ENCODE results near the gene PRSS50. TPM values are rescaled to one million over a fixed set of nuclear protein-coding genes. Genes with fewer than 3 reads are reported as not detected.

Gene PRSS50
- total RNA-seq, 1 donor from 2014 or later, result not detected

DNA sequence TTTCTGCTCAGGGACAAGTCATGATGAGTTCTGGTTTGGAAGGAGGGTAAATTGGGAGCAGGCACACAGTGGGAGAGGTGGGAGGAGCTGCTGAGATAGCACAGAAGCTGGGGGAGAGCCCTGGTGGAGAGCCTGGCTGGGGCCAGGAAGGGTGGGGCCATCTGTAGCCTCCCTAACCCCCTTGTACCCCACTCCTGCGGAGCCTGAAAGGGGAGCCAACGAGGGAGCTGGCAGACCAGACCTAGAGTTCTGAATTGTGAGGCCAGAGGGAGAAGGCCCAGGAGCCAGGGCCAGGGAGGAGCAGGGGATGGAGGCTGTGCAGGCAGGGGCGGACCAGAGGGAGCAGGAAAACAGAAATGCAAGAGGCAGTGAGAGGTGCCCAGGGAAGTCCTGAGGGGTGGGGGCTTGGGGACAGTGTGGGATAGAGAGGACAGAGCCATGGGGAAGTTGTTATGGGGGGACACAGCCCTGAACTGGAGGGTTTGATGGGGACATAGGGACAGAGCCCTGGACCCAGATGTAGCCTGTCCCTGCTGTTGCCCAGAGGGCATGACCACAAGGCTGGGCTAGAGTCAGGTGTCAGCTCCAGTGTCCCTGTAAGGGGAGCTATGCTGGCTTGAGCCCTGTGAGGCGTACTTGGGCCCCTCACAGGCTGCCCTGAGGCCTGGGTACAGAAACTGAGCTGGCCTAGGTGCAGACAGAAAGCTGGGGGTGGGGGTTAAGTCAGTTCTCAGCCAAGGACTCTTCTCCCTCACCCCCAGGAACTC is 15.2 kb downstream of the PRSS50 start:
- TF ChIP-seq, protein P1, sequence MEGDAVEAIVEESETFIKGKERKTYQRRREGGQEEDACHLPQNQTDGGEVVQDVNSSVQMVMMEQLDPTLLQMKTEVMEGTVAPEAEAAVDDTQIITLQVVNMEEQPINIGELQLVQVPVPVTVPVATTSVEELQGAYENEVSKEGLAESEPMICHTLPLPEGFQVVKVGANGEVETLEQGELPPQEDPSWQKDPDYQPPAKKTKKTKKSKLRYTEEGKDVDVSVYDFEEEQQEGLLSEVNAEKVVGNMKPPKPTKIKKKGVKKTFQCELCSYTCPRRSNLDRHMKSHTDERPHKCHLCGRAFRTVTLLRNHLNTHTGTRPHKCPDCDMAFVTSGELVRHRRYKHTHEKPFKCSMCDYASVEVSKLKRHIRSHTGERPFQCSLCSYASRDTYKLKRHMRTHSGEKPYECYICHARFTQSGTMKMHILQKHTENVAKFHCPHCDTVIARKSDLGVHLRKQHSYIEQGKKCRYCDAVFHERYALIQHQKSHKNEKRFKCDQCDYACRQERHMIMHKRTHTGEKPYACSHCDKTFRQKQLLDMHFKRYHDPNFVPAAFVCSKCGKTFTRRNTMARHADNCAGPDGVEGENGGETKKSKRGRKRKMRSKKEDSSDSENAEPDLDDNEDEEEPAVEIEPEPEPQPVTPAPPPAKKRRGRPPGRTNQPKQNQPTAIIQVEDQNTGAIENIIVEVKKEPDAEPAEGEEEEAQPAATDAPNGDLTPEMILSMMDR (IDR thresholded peaks at IDR 0.05; ENCODE audit: insufficient read depth, low read length, severe bottlenecking), result no peak
- DNase-seq (ENCODE audit: low read depth) (no peak), FAIRE-seq (no peak)

DNA sequence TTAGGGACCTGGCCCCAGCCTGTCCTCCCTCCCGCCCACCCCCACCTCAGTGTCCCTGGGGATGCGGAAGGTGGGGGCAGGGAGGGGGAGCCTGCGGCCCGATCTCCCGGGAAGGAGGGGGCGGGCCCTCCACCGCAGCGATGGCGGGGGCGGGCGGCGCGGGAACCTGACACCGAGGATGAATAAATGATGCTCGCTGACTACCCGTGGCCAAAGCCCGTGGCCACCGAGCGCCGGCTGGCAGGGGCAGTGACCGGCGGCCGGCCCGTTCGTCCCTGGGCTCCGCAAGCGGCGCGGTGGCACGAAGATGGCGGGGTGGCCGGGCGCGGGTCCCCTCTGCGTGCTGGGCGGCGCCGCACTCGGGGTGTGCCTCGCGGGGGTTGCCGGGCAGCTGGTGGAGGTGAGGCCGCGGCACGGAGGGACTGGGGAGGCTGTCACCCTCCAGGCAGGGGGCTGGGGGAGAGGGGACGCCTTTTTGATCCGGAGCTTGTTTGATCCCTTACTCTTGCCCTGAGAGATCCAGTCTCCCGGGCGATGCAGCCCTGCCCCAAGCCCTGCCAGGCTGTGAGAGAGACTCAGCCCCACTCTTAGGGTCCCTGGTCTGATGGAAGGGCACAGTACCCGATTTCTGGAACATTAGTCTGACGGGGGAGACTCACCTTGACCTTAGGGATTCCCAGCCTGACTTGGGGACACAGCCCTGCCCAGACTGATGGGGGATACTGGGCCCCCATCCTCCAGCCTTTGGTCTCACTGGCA is 16.3 kb downstream of the PRSS50 start, which contains the start of gene TMIE:
Gene TMIE, plus strand, starts transcription at position 212 of the 759 bp plus-strand sequence. Its CDS starts 96 bp downstream, at position 308.
- H3K27me3 ChIP-seq (ENCODE audit: control insufficient read depth, insufficient read depth, low read length), result peaks cover 6% of the 10 kb centered on the region
- FAIRE-seq (no peak), DNase-seq (ENCODE audit: low read depth) (no peak)
- TF ChIP-seq, protein P1 (IDR thresholded peaks at IDR 0.05; ENCODE audit: insufficient read depth, low read length, severe bottlenecking), result no peak
- H3K4me3 ChIP-seq (ENCODE audit: low read depth, low read length), result no peak within 1 kb of the TSS
- no peaks in the 10 kb centered on the region for H3K36me3 ChIP-seq (ENCODE audit: control insufficient read depth, insufficient read depth, low read length)

More for the DNA sequence above, 15.2 kb downstream of the PRSS50 start:
- H3K4me3 ChIP-seq (ENCODE audit: low read depth, low read length), result no peak overlapping the region
- peaks cover 6% of the 10 kb centered on the region for H3K27me3 ChIP-seq (ENCODE audit: control insufficient read depth, insufficient read depth, low read length)
- no peaks in the 10 kb centered on the region for H3K36me3 ChIP-seq (ENCODE audit: control insufficient read depth, insufficient read depth, low read length)

DNA sequence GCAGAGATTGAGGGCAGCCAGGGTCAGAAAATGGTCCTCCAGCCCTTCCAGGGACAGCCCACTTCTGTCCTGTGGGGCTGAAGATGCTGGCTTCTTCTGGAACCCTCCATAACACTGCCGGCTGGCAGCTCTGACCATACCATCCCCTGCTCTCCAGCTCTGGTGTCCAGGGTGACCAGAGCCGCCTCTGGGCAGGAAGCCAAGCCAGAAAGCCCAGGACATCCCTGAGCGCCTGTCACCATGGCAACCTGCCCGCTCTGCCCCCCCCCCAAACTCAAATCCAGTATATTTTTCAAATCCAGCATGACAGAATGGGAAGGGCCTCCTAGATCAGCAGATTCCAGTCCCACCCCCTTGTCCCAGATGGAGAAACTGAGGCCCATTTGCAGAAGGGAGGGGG is 16.9 kb downstream of the PRSS50 start:
- H3K4me3 ChIP-seq (ENCODE audit: low read depth, low read length), result no peak overlapping the region
- FAIRE-seq, result no peak
- TF ChIP-seq, protein P1 (IDR thresholded peaks at IDR 0.05; ENCODE audit: insufficient read depth, low read length, severe bottlenecking), result no peak

DNA sequence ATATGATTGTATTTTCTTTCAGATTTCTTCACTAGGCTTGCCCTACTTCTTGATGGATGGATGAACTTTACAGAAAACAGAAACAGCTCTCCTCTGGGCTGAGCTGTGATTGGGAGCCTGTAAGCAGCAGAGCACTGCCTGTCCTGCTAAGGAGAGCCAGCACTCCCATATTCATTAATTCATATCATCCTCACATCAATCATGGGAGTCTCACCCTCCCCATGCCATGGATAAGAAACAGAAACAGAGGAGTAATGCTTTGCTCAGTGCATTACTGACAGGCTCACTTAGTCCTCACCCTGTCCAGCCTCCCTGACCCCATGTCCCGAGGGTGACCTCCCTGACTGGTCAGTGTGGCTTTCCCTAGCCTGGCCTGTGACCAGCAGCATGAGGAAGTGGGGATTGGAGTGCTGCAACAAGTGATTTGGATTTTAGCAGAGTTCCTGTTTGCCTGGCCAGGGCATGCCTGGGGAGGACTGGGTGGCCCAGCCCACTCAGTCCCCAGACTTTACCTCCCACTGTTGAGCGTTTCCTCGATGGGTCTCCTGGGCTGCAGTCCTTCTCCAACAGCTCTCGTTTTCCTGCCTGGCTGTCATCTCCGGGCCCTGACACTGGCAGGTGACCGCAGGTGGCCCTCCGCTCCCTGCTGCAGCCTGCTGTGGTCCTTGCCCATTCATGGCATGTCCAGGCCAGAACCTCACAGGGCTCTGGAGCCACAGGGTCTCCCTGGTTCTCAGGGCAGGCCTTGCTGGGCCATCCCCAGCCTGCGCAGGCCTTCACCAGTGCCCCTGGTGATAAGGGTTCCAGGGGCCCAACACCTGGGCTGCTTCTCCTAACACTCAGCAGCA is 17.8 kb downstream of the PRSS50 start:
- DNase-seq (ENCODE audit: low read depth) (no peak), FAIRE-seq (peak; percentile 28)
- TF ChIP-seq, protein P1 (IDR thresholded peaks at IDR 0.05; ENCODE audit: insufficient read depth, low read length, severe bottlenecking), result no peak
- Histone ChIP-seq H3K27me3 (ENCODE audit: control insufficient read depth, insufficient read depth, low read length) (peaks cover 6% of the 10 kb centered on the region), H3K4me3 (ENCODE audit: low read depth, low read length) (no peak overlapping the region), H3K36me3 (ENCODE audit: control insufficient read depth, insufficient read depth, low read length) (no peaks in the 10 kb centered on the region)

More for the DNA sequence above, 16.9 kb downstream of the PRSS50 start:
- Histone ChIP-seq H3K27me3 (ENCODE audit: control insufficient read depth, insufficient read depth, low read length) (peaks cover 6% of the 10 kb centered on the region), H3K36me3 (ENCODE audit: control insufficient read depth, insufficient read depth, low read length) (no peaks in the 10 kb centered on the region)
- DNase-seq (ENCODE audit: low read depth), result no peak

DNA sequence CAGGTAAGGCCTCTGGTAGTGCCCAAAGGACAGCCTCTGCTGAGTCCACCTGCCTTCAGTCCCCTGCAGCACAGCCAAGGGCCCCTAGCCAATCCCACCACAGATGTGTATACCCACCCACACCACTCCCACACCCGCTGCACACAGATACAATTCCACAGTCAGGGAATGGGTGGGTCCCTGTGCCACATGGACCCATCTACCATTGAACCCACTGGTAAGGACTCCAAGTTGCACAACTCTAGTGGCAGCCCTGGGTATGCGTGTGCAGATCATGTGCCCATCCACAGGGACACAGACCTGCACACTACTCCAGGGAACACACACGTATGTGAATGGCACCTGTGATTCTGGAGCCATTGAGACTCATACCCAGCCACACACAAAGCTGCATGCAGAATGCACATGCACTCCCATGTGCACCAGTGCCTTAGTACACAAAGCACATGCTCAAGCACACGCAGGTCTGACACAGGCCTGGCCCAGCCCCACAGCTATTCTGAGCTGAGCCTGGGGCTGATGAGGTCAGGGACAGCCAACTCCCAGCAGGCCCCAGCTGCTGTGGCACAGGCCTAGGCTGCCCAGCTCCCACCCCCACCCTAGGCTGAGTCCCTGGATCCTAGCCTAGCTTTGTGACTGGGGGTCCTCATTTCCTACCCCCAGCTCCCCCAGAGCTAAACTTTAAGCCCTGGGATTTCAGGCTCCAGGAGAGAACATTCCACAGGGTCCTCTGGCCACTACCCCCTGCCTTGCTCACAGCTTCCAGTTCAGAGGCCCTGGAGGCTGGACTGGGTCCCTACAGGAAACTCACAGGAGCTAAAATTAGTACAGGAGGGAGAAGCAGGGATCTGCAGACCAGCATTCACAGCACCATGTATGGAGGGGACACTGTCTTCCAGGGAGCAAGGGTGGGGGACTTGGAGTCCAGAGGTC is 21.4 kb downstream of the PRSS50 start:
- H3K4me3 ChIP-seq (ENCODE audit: low read depth, low read length), result no peak overlapping the region
- peaks cover 3% of the 10 kb centered on the region for H3K36me3 ChIP-seq (ENCODE audit: control insufficient read depth, insufficient read depth, low read length)
- TF ChIP-seq, protein P1 (IDR thresholded peaks at IDR 0.05; ENCODE audit: insufficient read depth, low read length, severe bottlenecking), result no peak
- H3K27me3 ChIP-seq (ENCODE audit: control insufficient read depth, insufficient read depth, low read length), result peaks cover 2% of the 10 kb centered on the region
- FAIRE-seq (peak; percentile 96), DNase-seq (ENCODE audit: low read depth) (peak; percentile 79)
